HepG2 (cell line): ENCODE results near the gene OR7G1. TPM values are rescaled to one million over a fixed set of nuclear protein-coding genes. Genes with fewer than 3 reads are reported as not detected.

Experiments
- ATAC-seq: fragments of 200-7000 bp; cut with Tn5 transposase; 3 replicates; pipeline ENCODE4 v1.9.1; 2020; ENCODE audit warnings: mild to moderate bottlenecking, moderate library complexity
- BruUV-seq: library from RNA; stranded (reverse); fragments of 400-500 nt; replicated peaks from 2 replicates; lab custom pipeline; 2021; lab: Mats Ljungman, UMichigan
- CTCF ChIA-PET: fragments of 300-600 bp; formaldehyde crosslinking; extraction: SDS; loops from one replicate; lab custom pipeline; 2021; ENCODE audit warnings: low total read pairs, inconsistent platforms, low intra/inter-chr PET ratio; lab: Yijun Ruan, JAX
- POLR2A ChIA-PET: fragments of 350-600 bp; sonication (Branson Sonifier 250); formaldehyde crosslinking; loops from one replicate; lab custom pipeline; 2020; ENCODE audit warnings: antibody characterized with exemption, inconsistent platforms; lab: Yijun Ruan, JAX
- DNase-seq: peaks from one replicate; pipeline ENCODE4 v3.0.0-alpha.2; 2015; ENCODE audit warnings: low spot score
- FAIRE-seq: peaks from 3 replicates; lab custom pipeline; 2011; peaks lifted over from hg19 to GRCh38; lab: Jason Lieb, UNC
- H2AFZ ChIP-seq: one replicate; pipeline ENCODE4 v1.6.1; 2011; ENCODE audit warnings: low read length, inconsistent platforms
- H3K27ac ChIP-seq: fragments of 300-600 bp; 3 replicates; pipeline ENCODE4 v1.8.0; 2011; ENCODE audit warnings: mixed run types, mild to moderate bottlenecking, mixed read lengths, low read length, inconsistent platforms; ENCODE audit not compliant: insufficient read depth; ENCODE audit errors: extremely low read length
- H3K27me3 ChIP-seq, 2 experiments: fragments of 200-600 bp in 1 of 2; 2 replicates in 1 of 2; 3 replicates in 1 of 2; pipeline versions ENCODE4 v1.6.0 to v1.8.0; 2011; ENCODE audit warnings: low read length in 2 of 2, mild to moderate bottlenecking in 2 of 2, moderate library complexity in 2 of 2, inconsistent platforms in 1 of 2; ENCODE audit not compliant: insufficient read depth in 2 of 2, control insufficient read depth in 1 of 2
- H3K36me3 ChIP-seq, 2 experiments: fragments of 200-600 bp in 1 of 2; replicated peaks in 1 of 2; 2 replicates in 1 of 2; 3 replicates in 1 of 2; pipeline versions ENCODE4 v1.5.1 to v1.8.0; 2011; ENCODE audit warnings: low read length in 2 of 2, inconsistent platforms in 1 of 2; ENCODE audit not compliant: insufficient read depth in 2 of 2, control insufficient read depth in 1 of 2
- H3K4me1 ChIP-seq: 2 replicates; pipeline ENCODE4 v1.5.1; 2012; ENCODE audit warnings: low read length, inconsistent platforms; ENCODE audit not compliant: insufficient read depth
- H3K4me2 ChIP-seq: 2 replicates; pipeline ENCODE4 v1.6.0; 2011; ENCODE audit warnings: low read depth, low read length, inconsistent platforms
- H3K4me3 ChIP-seq, 3 experiments: fragments of 200-600 bp in 1 of 3; sonication (generic), shearing (Covaris generic) in 1 of 3; replicated peaks in 1 of 3; 2 replicates each; pipeline ENCODE4 v1.5.1; 2011 to 2016; ENCODE audit warnings: low read length in 3 of 3, inconsistent platforms in 2 of 3, low read depth in 2 of 3, mild to moderate bottlenecking in 2 of 3, control low read depth in 1 of 3, mixed read lengths in 1 of 3; ENCODE audit not compliant: insufficient read depth in 1 of 3
- H3K79me2 ChIP-seq: one replicate; pipeline ENCODE4 v1.6.1; 2011; ENCODE audit warnings: low read length, inconsistent platforms; ENCODE audit not compliant: insufficient read depth
- H3K9ac ChIP-seq: 2 replicates; pipeline ENCODE4 v1.6.0; 2011; ENCODE audit warnings: mild to moderate bottlenecking, low read depth, low read length, inconsistent platforms; ENCODE audit not compliant: insufficient read depth
- H3K9me3 ChIP-seq: 2 replicates; pipeline ENCODE4 v1.5.1; 2012; ENCODE audit warnings: mild to moderate bottlenecking, low read length
- H4K20me1 ChIP-seq: 2 replicates; pipeline ENCODE4 v1.6.0; 2011; ENCODE audit warnings: inconsistent platforms, mild to moderate bottlenecking, low read length, moderate library complexity; ENCODE audit not compliant: insufficient read depth
- AGO2 ChIP-seq: fragments of 200-400 bp; formaldehyde crosslinking; optimal IDR thresholded peaks from 2 replicates; pipeline ENCODE3; 2017; ENCODE audit warnings: mild to moderate bottlenecking, low read depth, low read length, moderate library complexity
- CENPT ChIP-seq: sonication (generic); formaldehyde crosslinking; IDR thresholded peaks from 2 replicates; pipeline ENCODE4 v1.8.0; 2022; ENCODE audit warnings: low read depth, mild to moderate bottlenecking, moderate library complexity, missing genetic modification reagents
- CHCHD3 ChIP-seq: sonication (generic); formaldehyde crosslinking; IDR thresholded peaks from 2 replicates; pipeline ENCODE4 v1.8.0; 2022; ENCODE audit warnings: mild to moderate bottlenecking, missing genetic modification reagents, moderate library complexity
- HMG20B ChIP-seq: conservative IDR thresholded peaks from 2 replicates; pipeline ENCODE4 v1.6.1; 2016; ENCODE audit warnings: missing genetic modification reagents, missing compliant biosample characterization
- HNF1A ChIP-seq, 2 experiments: sonication (generic) in 1 of 2; formaldehyde crosslinking in 1 of 2; IDR thresholded peaks; 2 replicates each; pipeline versions ENCODE4 v1.4.0 to v1.6.1; 2016 to 2020; ENCODE audit warnings: borderline replicate concordance in 1 of 2, low read depth in 1 of 2, mild to moderate bottlenecking in 1 of 2, missing genetic modification reagents in 1 of 2
- JDP2 ChIP-seq: sonication (generic); formaldehyde crosslinking; IDR thresholded peaks from 2 replicates; pipeline ENCODE4 v1.8.1; 2022; ENCODE audit warnings: missing genetic modification reagents, borderline replicate concordance
- MTA1 ChIP-seq: sonication (generic); formaldehyde crosslinking; IDR thresholded peaks from 2 replicates; pipeline ENCODE4 v1.4.0; 2020; ENCODE audit warnings: missing genetic modification reagents, mild to moderate bottlenecking, borderline replicate concordance
- MYC ChIP-seq: sonication (generic); formaldehyde crosslinking; IDR thresholded peaks from 2 replicates; pipeline ENCODE4 v1.9.0; 2021; ENCODE audit warnings: missing genetic modification reagents, borderline replicate concordance
- ZNF207 ChIP-seq: fragments of 450-650 bp; IDR thresholded peaks from 2 replicates; pipeline ENCODE4 v1.6.1; 2016; ENCODE audit warnings: antibody characterized with exemption, borderline replicate concordance
- ZNF317 ChIP-seq: sonication (generic); formaldehyde crosslinking; IDR thresholded peaks from 2 replicates; pipeline ENCODE4 v1.5.0; 2020; ENCODE audit warnings: mild to moderate bottlenecking, missing genetic modification reagents
- ZNF383 ChIP-seq: sonication (generic); formaldehyde crosslinking; IDR thresholded peaks from 2 replicates; pipeline ENCODE4 v1.4.0; 2020; ENCODE audit warnings: missing genetic modification reagents, mild to moderate bottlenecking, borderline replicate concordance
- ZNF644 ChIP-seq: IDR thresholded peaks from 2 replicates; pipeline ENCODE4 v1.6.1; 2016; ENCODE audit warnings: low read depth
- ZNF674 ChIP-seq: sonication (generic); formaldehyde crosslinking; IDR thresholded peaks from 2 replicates; pipeline ENCODE4 v1.5.0; 2020; ENCODE audit warnings: low read depth, mild to moderate bottlenecking, missing genetic modification reagents
- ZNF720 ChIP-seq: sonication (generic); formaldehyde crosslinking; IDR thresholded peaks from 2 replicates; pipeline ENCODE4 v1.4.0; 2020; ENCODE audit warnings: missing genetic modification reagents
- ZNF781 ChIP-seq: sonication (generic); formaldehyde crosslinking; IDR thresholded peaks from 2 replicates; pipeline ENCODE4 v1.5.1; 2020; ENCODE audit warnings: borderline replicate concordance, mild to moderate bottlenecking, missing genetic modification reagents; ENCODE audit errors: not compliant biosample characterization
- WGBS: methylation state at CpG from one replicate; pipeline ENCODE4 v1.1.6; 2017; ENCODE audit warnings: low lambda C conversion rate; 5-methylcytosine and 5-hydroxymethylcytosine counted together
- in situ Hi-C: cut with HindIII; loops from 2 replicates; pipeline ENCODE4 v1.10.0; 2017; ENCODE audit warnings: low pct_unique_long_range_greater_than_20kb; ENCODE audit not compliant: extremely low pct_ligation_motif_present
- intact Hi-C: fragments of 100-400 bp; cut with micrococcal nuclease; formaldehyde crosslinking; loops from one replicate; pipeline ENCODE4 v1.10.0; 2022; ENCODE audit not compliant: unreplicated experiment
- polyA plus RNA-seq, 8 experiments: library from polyadenylated mRNA; depleted of rRNA in 3 of 8; stranded (reverse) in 7 of 8; unstranded in 1 of 8; fragments of >200 nt; fragmentation: Illumina TruSeq in 4 of 8; extraction: Trizol in 4 of 8; gene quantifications; 2 replicates each; pipeline versions ENCODE4 v1.2.1 to v1.2.3, GENCODE V29; 2011 to 2016; ENCODE audit warnings: low read depth in 4 of 8, missing spikeins in 1 of 8, mixed read lengths in 1 of 8; ENCODE audit not compliant: insufficient read depth in 1 of 8
- total RNA-seq, 5 experiments: library from RNA; depleted of rRNA; stranded (reverse); fragments of >200 nt; fragmentation: Illumina TruSeq; extraction: Trizol; gene quantifications; 2 replicates each; pipeline ENCODE4 v1.2.3, GENCODE V29; 2016; ENCODE audit warnings: low read depth in 1 of 5

OR7G1 gene
- total and polyA plus RNA-seq, 2 of the 13 experiments (the other 11 are each of a cell fraction or from before 2014, with no cell fraction given), result not detected

- H3K9me3 ChIP-seq, result no peaks in the 10 kb centered on the region
- H3K9ac ChIP-seq, result no peak overlapping the region
- H3K27ac ChIP-seq, result no peak overlapping the region
- no peak overlapping the region for H3K4me3 ChIP-seq
- no peak for TF ChIP-seq JDP2 (CRISPR knock-in tag)
- no peak for TF ChIP-seq CHCHD3 (CRISPR knock-in tag)
- no peak for TF ChIP-seq HNF1A (IDR thresholded peaks at IDR 0.05; ENCODE audit: low read depth)
- TF ChIP-seq HNF1A (CRISPR knock-in tag; IDR thresholded peaks at IDR 0.05; ENCODE audit: borderline replicate concordance), result no peak
- TF ChIP-seq CENPT (CRISPR knock-in tag), result no peak
- no peak for TF ChIP-seq MTA1 (CRISPR knock-in tag)
- no peak for TF ChIP-seq HMG20B (CRISPR knock-in tag)
- TF ChIP-seq ZNF644 (CRISPR knock-in tag), result no peak
- TF ChIP-seq ZNF720 (CRISPR knock-in tag), result no peak
- no peak for TF ChIP-seq ZNF383
- TF ChIP-seq ZNF674 (CRISPR knock-in tag), result no peak
- TF ChIP-seq ZNF317 (CRISPR knock-in tag), result no peak
- TF ChIP-seq ZNF207, result no peak
- no peak for TF ChIP-seq MYC
- TF ChIP-seq ZNF781 (CRISPR knock-in tag), result no peak
- no peak for TF ChIP-seq AGO2
- H4K20me1 ChIP-seq, result no peaks in the 10 kb centered on the region
- no peaks in the 10 kb centered on the region for H3K79me2 ChIP-seq
- CTCF ChIA-PET, result no interaction called here
- 0 out of 2 replicates have a peak, but pooled peaks cover 8% of the 10 kb centered on the region for H3K4me1 ChIP-seq
- no peaks in the 10 kb centered on the region for H3K27me3 ChIP-seq
- H2AFZ ChIP-seq, result no peak overlapping the region
- FAIRE-seq (no peak), ATAC-seq (no peak), DNase-seq (no peak)
- no peaks in the 10 kb centered on the region for H3K36me3 ChIP-seq
- 35% methylated on average over 6 of the region's 6 CpGs for WGBS
- POLR2A ChIA-PET, result no interaction called here
- H3K4me2 ChIP-seq, result no peak overlapping the region
- no TSS peak for BruUV-seq
- intact Hi-C loops (no loop called here), in situ Hi-C loops (no loop called here)
Observed at GRCh38 chr19:9073806-9074205, 41.8 kb downstream of the OR7G1 start.
